ENCODE data around the gene TBC1D14.

The TBC1D14 gene

DNA sequence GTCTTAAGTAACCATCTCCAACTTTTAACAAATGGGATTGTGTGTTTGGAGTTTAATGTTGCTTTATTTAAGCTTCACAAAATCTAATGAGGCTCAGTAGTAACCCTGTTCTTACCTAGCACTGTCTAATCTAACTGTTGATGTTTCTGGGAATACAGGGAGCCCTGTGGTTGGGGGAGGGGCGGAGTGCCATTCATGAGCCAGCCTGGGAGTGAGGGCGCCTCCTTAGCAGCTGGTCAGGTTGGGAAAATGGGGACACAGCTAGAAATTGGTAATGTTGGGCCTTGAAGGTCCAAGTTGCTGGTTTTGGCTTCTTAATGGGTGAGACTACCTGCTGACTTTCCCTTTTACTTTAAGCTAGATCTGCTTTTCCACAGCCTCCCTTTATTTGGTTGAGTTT is 110.7 kb downstream of the TBC1D14 start:
- H3K27ac ChIP-seq = no peak overlapping the region
- TF ChIP-seq ZFX (IDR thresholded peaks at IDR 0.05; ENCODE audit: borderline replicate concordance) = no peak
- TF ChIP-seq, protein P1, sequence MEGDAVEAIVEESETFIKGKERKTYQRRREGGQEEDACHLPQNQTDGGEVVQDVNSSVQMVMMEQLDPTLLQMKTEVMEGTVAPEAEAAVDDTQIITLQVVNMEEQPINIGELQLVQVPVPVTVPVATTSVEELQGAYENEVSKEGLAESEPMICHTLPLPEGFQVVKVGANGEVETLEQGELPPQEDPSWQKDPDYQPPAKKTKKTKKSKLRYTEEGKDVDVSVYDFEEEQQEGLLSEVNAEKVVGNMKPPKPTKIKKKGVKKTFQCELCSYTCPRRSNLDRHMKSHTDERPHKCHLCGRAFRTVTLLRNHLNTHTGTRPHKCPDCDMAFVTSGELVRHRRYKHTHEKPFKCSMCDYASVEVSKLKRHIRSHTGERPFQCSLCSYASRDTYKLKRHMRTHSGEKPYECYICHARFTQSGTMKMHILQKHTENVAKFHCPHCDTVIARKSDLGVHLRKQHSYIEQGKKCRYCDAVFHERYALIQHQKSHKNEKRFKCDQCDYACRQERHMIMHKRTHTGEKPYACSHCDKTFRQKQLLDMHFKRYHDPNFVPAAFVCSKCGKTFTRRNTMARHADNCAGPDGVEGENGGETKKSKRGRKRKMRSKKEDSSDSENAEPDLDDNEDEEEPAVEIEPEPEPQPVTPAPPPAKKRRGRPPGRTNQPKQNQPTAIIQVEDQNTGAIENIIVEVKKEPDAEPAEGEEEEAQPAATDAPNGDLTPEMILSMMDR (IDR thresholded peaks at IDR 0.05) = no peak

DNA sequence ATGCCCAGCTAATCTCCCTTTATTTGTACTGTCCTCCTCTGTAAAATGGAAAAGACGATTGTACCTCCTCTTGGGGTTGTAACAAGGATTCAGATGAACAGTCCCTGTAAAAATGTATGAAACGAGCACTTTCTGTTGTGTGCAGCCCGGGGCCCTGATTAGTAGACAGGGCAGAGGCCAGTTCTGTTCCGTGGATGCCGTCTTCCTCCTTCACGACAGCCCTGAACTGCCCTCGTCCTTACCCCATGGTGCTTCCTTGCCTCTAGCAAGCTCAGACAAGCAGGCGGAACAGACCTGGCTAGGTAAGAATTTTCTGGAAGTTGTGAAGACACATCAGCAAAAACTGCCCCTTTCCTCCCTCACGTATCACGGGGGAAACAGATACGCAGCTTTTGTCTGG is 111.2 kb downstream of the TBC1D14 start:
- no peak overlapping the region for H3K27ac ChIP-seq
- TF ChIP-seq, protein P1 (IDR thresholded peaks at IDR 0.05) = no peak
- TF ChIP-seq ZFX (IDR thresholded peaks at IDR 0.05; ENCODE audit: borderline replicate concordance) = no peak

DNA sequence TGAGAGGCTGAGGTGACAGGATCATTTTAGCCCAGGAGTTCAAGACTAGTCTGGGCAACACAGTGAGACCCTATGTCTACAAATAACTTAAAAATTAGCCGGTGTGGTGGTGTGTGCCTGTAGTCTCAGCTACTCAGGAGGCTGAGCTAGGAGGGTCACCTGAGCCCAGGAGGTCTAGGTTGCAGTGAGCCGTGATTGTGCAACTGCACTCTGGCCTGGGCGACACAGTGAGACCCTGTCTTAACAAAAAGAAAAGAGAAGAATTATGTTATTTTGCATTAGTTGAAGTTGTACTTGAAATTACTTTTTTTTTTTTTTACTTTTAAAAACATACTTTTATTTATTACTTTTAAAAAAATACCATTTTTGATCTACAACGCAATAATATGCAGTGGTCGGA is 111.7 kb downstream of the TBC1D14 start:
- TF ChIP-seq, protein P1 (IDR thresholded peaks at IDR 0.05) = no peak
- no peak for TF ChIP-seq ZFX (IDR thresholded peaks at IDR 0.05; ENCODE audit: borderline replicate concordance)
- H3K27ac ChIP-seq = no peak overlapping the region

DNA sequence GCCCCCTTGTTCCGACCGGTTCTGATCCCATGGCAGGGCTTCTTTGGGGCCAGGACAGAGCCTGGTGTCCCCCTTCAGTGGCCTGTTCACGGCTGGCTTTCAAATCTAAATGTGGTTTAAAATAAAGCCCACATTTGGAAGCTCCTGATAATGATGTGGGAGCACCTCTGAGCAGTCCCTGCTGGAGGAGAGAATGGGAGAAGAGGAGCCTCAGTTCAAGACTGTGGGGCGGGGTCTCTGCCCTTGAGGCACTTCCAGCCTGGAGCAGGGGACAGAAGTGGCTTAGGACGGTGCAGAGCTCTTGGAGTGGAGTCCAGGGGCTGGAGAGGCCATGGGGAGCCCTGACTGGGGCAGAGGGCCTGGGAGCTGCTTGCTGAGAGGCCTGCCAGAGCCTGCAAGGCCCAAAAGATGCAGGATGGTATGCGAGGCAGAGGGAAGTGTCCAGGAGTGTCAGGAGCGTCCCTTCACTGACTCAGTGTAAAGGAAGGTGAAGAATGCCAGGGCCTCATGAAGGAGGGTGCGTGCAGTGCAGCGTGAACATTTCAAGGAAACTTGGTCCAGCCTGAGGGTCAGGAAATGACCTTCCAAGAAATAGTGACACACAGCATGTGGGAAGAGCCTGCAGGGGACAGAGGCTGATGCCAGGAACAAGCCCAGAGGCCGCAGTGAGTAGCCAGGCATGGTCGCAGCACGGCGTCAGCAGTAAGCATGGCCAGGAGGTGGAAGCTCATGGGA is 112.5 kb downstream of the TBC1D14 start:
- H3K27ac ChIP-seq = no peak overlapping the region
- no peak for TF ChIP-seq ZFX (IDR thresholded peaks at IDR 0.05; ENCODE audit: borderline replicate concordance)
- TF ChIP-seq, protein P1 (IDR thresholded peaks at IDR 0.05) = no peak

DNA sequence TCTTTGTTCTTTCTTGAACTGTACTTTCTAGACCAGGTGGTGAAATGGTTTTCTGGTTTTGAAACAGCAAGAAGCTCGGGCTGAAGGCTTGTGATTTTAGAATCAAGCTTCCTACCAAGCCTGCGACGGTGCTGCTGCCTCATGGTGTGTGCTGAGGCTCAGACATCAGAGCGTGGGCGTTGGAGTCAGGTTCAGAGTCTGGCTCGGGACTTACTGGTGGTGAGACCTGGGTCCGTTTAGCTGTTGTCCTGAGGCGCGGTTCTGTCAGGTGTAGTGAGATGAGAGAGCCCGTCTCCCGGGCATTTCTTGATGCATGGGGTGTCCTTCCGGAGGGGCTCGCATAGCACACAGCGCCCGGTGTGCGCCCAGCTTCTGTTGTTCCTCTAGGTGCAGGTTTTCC is 113.9 kb downstream of the TBC1D14 start:
- no peak overlapping the region for H3K27ac ChIP-seq
- TF ChIP-seq, protein P1 (IDR thresholded peaks at IDR 0.05) = no peak
- TF ChIP-seq ZFX (IDR thresholded peaks at IDR 0.05; ENCODE audit: borderline replicate concordance) = no peak

DNA sequence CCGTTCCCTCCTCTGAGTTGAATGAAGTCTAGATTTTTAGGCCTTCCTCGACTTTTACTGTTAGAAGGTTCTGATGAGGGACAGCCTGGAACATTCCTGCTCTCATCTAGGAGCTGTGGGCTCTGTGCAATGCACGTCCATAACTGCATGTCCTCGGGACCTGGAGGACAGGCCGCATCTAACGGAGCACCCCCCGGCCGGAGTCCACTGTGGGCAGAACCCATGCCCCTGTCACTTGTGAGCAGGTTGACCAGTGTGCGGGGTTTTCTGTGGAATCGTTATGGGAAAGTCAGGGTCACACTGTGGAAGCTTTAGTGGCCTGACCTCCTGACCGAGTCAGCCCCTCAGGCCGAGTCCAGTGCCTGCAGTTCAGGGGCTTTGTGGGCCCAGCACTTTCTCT is 114.3 kb downstream of the TBC1D14 start:
- no peak overlapping the region for H3K27ac ChIP-seq
- TF ChIP-seq, protein P1 (IDR thresholded peaks at IDR 0.05) = no peak
- no peak for TF ChIP-seq ZFX (IDR thresholded peaks at IDR 0.05; ENCODE audit: borderline replicate concordance)

DNA sequence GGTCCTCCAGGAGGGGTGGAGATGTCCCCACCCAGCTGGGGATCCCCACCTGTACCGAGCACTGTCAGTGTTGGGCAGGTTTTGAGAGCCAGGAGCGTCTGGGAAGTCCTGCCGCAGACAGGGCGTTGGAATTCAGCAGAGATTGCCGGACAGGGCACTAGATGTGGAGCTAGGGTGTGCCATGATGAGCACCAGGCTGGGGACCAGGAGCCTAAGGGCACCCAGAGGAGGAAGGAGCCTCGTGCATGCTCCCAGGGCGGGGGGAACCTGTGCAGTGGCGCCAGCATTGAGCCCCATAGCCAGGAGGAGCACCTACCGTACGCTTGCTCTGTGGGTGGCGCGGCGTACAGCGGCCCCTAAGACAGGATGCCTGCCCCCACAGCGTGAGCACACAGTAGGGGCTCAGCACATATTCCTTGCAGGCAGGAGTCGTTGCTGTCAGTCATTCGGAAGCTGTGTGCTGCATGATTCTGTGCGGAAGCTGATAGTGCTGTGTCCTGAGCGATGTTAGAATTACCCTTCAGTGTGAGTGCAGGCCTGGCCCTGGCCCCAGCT is 114.8 kb downstream of the TBC1D14 start:
- no peak overlapping the region for H3K27ac ChIP-seq
- TF ChIP-seq, protein P1 (IDR thresholded peaks at IDR 0.05) = no peak
